ENCODE results near the gene MKRN2. TPM values are rescaled to one million over a fixed set of nuclear protein-coding genes. Genes with fewer than 3 reads are reported as not detected.

The MKRN2 gene
- total RNA-seq, 2 experiments from 2014 or later, result 21.9 to 25.7 TPM

DNA sequence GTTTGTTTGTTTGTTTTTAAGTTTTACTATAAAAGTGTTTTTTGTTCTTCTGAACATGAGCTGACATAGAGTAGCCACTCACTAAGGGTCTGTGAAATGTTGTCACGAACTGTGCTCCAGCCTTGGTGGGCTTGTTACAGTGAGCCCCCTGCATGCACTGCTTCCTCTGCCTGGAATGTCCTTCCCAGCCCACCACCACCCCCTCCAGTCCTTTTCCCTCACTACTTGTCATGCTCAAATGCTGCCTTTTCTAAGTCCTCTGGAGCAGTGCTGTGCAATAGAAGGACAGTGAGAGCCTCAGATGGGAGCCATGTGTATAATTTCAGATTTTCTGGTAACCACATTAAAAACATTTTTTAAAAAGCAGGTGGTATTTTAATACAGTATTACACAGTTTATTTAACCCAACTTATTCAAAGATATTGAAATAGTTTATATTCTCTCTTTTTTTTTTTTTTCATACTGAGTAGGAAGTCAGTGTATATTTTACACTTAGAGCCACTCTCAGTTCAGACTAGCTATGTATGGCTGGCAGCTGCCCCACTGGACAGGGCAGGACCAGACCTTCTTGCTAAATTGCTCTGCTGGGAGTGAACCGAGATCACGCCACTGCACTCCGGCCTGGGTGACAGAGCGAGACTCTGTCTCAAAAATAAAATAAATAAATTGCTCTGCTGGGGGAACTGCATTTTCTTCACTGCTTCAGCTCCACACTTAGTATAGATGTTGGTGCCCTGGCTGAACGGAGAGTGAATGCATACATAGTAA lies 38.4 kb upstream of the MKRN2 start:
- Histone ChIP-seq H2AFZ (ENCODE audit: low read length) (no peak overlapping the region), H3K36me3 (ENCODE audit: insufficient read depth, low read length) (peaks cover 78% of the 10 kb centered on the region), H3K9me2 (ENCODE audit: insufficient read depth, low read length) (no peaks in the 10 kb centered on the region), H4K20me1 (ENCODE audit: insufficient read depth, low read length) (no peaks in the 10 kb centered on the region), H3K79me2 (ENCODE audit: insufficient read depth, low read depth, low read length) (no peaks in the 10 kb centered on the region), H3K4me3 (ENCODE audit: low read depth, low read length, poor library complexity, severe bottlenecking) (no peak overlapping the region), H3K9me3 (ENCODE audit: low read length) (no peaks in the 10 kb centered on the region), H3K27ac (ENCODE audit: low read depth, low read length, poor library complexity, severe bottlenecking) (no peak overlapping the region), H3K4me2 (ENCODE audit: low read length) (no peak overlapping the region), H3K4me1 (ENCODE audit: insufficient read depth, low read length, poor library complexity, severe bottlenecking) (no peaks in the 10 kb centered on the region)
- DNase-seq (ENCODE audit: low spot score), result no peak
- ChIA-PET POLR2A (no interaction called here), CTCF (ENCODE audit: unreplicated experiment) (no interaction called here)
- TF ChIP-seq EZH2phosphoT487 (IDR thresholded peaks at IDR 0.05; ENCODE audit: borderline replicate concordance, low read depth, low read length), result no peak
- TF ChIP-seq, protein P1, sequence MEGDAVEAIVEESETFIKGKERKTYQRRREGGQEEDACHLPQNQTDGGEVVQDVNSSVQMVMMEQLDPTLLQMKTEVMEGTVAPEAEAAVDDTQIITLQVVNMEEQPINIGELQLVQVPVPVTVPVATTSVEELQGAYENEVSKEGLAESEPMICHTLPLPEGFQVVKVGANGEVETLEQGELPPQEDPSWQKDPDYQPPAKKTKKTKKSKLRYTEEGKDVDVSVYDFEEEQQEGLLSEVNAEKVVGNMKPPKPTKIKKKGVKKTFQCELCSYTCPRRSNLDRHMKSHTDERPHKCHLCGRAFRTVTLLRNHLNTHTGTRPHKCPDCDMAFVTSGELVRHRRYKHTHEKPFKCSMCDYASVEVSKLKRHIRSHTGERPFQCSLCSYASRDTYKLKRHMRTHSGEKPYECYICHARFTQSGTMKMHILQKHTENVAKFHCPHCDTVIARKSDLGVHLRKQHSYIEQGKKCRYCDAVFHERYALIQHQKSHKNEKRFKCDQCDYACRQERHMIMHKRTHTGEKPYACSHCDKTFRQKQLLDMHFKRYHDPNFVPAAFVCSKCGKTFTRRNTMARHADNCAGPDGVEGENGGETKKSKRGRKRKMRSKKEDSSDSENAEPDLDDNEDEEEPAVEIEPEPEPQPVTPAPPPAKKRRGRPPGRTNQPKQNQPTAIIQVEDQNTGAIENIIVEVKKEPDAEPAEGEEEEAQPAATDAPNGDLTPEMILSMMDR (conservative IDR thresholded peaks at IDR 0.05; ENCODE audit: low read length), result no peak
- BruUV-seq (replicated peaks), result no TSS peak
- intact Hi-C loops (cut with micrococcal nuclease; ENCODE audit: unreplicated experiment), result no loop called here

DNA sequence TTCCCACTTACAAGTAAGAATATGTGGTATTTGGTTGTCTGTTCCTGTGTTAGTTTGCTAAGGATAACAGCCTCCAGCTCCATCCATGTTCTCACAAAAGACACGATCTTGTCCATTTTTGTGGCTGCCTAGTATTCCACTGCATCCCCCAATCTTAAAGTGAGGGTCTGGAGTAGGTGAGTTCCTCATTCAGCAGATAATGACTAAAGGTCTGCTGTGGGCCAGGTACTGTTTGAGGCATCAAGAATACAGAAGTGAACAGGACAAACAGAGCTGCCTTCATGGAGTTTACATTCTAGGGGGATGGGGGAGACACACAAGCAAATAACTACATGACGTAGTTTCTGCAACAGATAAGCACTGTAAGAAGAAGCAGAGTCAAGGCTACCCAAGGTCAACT lies 35.9 kb upstream of the MKRN2 start:
- Histone ChIP-seq H4K20me1 (ENCODE audit: insufficient read depth, low read length) (no peaks in the 10 kb centered on the region), H2AFZ (ENCODE audit: low read length) (no peak overlapping the region), H3K9me3 (ENCODE audit: low read length) (no peaks in the 10 kb centered on the region), H3K4me1 (ENCODE audit: insufficient read depth, low read length, poor library complexity, severe bottlenecking) (no peaks in the 10 kb centered on the region), H3K4me3 (ENCODE audit: low read depth, low read length, poor library complexity, severe bottlenecking) (no peak overlapping the region), H3K36me3 (ENCODE audit: insufficient read depth, low read length) (peaks cover 75% of the 10 kb centered on the region), H3K9me2 (ENCODE audit: insufficient read depth, low read length) (no peaks in the 10 kb centered on the region), H3K79me2 (ENCODE audit: insufficient read depth, low read depth, low read length) (no peaks in the 10 kb centered on the region), H3K4me2 (ENCODE audit: low read length) (no peak overlapping the region), H3K27ac (ENCODE audit: low read depth, low read length, poor library complexity, severe bottlenecking) (no peak overlapping the region)
- BruUV-seq (replicated peaks), result no TSS peak
- intact Hi-C loops (cut with micrococcal nuclease; ENCODE audit: unreplicated experiment), result no loop called here
- CTCF ChIA-PET (ENCODE audit: unreplicated experiment), result no interaction called here
- no peak for DNase-seq (ENCODE audit: low spot score)
- TF ChIP-seq, protein P1 (conservative IDR thresholded peaks at IDR 0.05; ENCODE audit: low read length), result no peak
- TF ChIP-seq EZH2phosphoT487 (IDR thresholded peaks at IDR 0.05; ENCODE audit: borderline replicate concordance, low read depth, low read length), result no peak
- POLR2A ChIA-PET, result interaction anchor here (0.6 kb wide), 1 partner anchor 126 kb away, joined by 3 read pairs; no protein-coding TSS in a partner anchor

DNA sequence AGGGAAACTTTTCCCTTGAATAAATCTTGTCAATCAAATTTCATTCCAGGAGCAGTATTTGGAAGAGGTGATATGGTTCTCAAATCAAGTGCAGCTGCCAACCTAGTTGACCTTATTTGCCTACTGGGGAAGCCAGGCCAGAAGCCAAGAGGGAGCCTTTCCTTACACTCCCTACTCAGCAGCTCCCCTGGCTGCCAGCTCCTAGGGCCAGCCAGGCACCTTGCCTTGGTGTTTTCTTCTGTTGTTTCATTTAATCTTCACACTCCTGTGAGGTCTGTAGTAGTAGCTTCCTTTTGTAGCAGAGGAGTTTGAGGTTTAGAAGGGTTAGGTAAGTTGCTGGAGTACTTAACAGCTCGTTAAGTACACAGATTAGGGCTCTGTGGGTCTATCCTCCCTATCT lies 34.2 kb upstream of the MKRN2 start:
- CTCF ChIA-PET (ENCODE audit: unreplicated experiment), result no interaction called here
- POLR2A ChIA-PET, result interaction anchor here (0.6 to 1.4 kb wide), 2 partner anchors 14 to 295 kb away, joined by 3 to 5 read pairs; no protein-coding TSS in a partner anchor
- no peaks in the 10 kb centered on the region for H3K4me1 ChIP-seq (ENCODE audit: insufficient read depth, low read length, poor library complexity, severe bottlenecking)
- H3K27ac ChIP-seq (ENCODE audit: low read depth, low read length, poor library complexity, severe bottlenecking), result no peak overlapping the region
- peaks cover 81% of the 10 kb centered on the region for H3K36me3 ChIP-seq (ENCODE audit: insufficient read depth, low read length)
- H3K4me3 ChIP-seq (ENCODE audit: low read depth, low read length, poor library complexity, severe bottlenecking), result no peak overlapping the region
- TF ChIP-seq, protein P1 (conservative IDR thresholded peaks at IDR 0.05; ENCODE audit: low read length), result no peak
- no peak for TF ChIP-seq EZH2phosphoT487 (IDR thresholded peaks at IDR 0.05; ENCODE audit: borderline replicate concordance, low read depth, low read length)
- intact Hi-C loops (cut with micrococcal nuclease; ENCODE audit: unreplicated experiment), result no loop called here
- H3K79me2 ChIP-seq (ENCODE audit: insufficient read depth, low read depth, low read length), result no peaks in the 10 kb centered on the region
- no peak overlapping the region for H2AFZ ChIP-seq (ENCODE audit: low read length)
- H4K20me1 ChIP-seq (ENCODE audit: insufficient read depth, low read length), result no peaks in the 10 kb centered on the region
- no peak overlapping the region for H3K4me2 ChIP-seq (ENCODE audit: low read length)
- H3K9me2 ChIP-seq (ENCODE audit: insufficient read depth, low read length), result no peaks in the 10 kb centered on the region
- H3K9me3 ChIP-seq (ENCODE audit: low read length), result no peaks in the 10 kb centered on the region
- DNase-seq (ENCODE audit: low spot score), result no peak
- BruUV-seq (replicated peaks), result no TSS peak
